Neuronal stem cell (in vitro differentiated cells): ENCODE measurements around the gene CDC42BPA.

ENCODE experiments used
- DNase-seq: peaks from one replicate; pipeline ENCODE4 v3.0.0-alpha.2; 2013; ENCODE audit warnings: low spot score
- H2AFZ ChIP-seq: one replicate; pipeline ENCODE4 v1.6.1; 2013; ENCODE audit warnings: mild to moderate bottlenecking, low read length, inconsistent platforms
- H2AK5ac ChIP-seq: 2 replicates; pipeline ENCODE4 v1.6.1; 2013; ENCODE audit warnings: low read depth, mild to moderate bottlenecking, inconsistent platforms, low read length, moderate library complexity, mixed read lengths
- H2BK120ac ChIP-seq: 2 replicates; pipeline ENCODE4 v1.6.1; 2013; ENCODE audit warnings: low read depth, mild to moderate bottlenecking, inconsistent platforms, low read length, moderate library complexity, mixed read lengths
- H2BK12ac ChIP-seq: one replicate; pipeline ENCODE4 v1.6.1; 2013; ENCODE audit warnings: low read length, inconsistent platforms
- H2BK15ac ChIP-seq: 2 replicates; pipeline ENCODE4 v1.6.1; 2013; ENCODE audit warnings: mild to moderate bottlenecking, low read length, inconsistent platforms, mixed read lengths
- H2BK5ac ChIP-seq: one replicate; pipeline ENCODE4 v1.6.1; 2013; ENCODE audit warnings: inconsistent platforms, mild to moderate bottlenecking, low read length, moderate library complexity
- H3K14ac ChIP-seq: one replicate; pipeline ENCODE4 v1.6.1; 2013; ENCODE audit warnings: low read length, inconsistent platforms
- H3K18ac ChIP-seq: 2 replicates; pipeline ENCODE4 v1.6.1; 2013; ENCODE audit warnings: low read length, inconsistent platforms
- H3K23ac ChIP-seq: 2 replicates; pipeline ENCODE4 v1.6.1; 2013; ENCODE audit warnings: low read depth, mild to moderate bottlenecking, mixed read lengths, low read length, inconsistent platforms; ENCODE audit not compliant: poor library complexity
- H3K27ac ChIP-seq: replicated peaks from 3 replicates; pipeline ENCODE4 v1.5.1; 2013; ENCODE audit warnings: low read length, inconsistent platforms
- H3K27me3 ChIP-seq, 3 experiments: 2 replicates each; pipeline ENCODE4 v1.6.1; 2013; ENCODE audit warnings: low read length in 3 of 3, mild to moderate bottlenecking in 2 of 3, inconsistent platforms in 1 of 3, low read depth in 1 of 3, mixed read lengths in 1 of 3, moderate library complexity in 1 of 3; ENCODE audit not compliant: control insufficient read depth in 3 of 3, insufficient read depth in 3 of 3
- H3K36me3 ChIP-seq, 2 donors: replicated peaks in 1 of 2; 2 replicates each; pipeline ENCODE4 v1.6.1; 2013; ENCODE audit warnings: low read length in 2 of 2; ENCODE audit not compliant: control insufficient read depth in 2 of 2, insufficient read depth in 2 of 2
- H3K4ac ChIP-seq: 2 replicates; pipeline ENCODE4 v1.6.1; 2013; ENCODE audit warnings: inconsistent platforms, mild to moderate bottlenecking, low read length, moderate library complexity
- H3K4me1 ChIP-seq, 2 donors: 1 replicate in 1 of 2; 2 replicates in 1 of 2; pipeline ENCODE4 v1.6.1; 2013; ENCODE audit warnings: low read length in 2 of 2, low read depth in 1 of 2; ENCODE audit not compliant: control insufficient read depth in 2 of 2, insufficient read depth in 1 of 2
- H3K4me2 ChIP-seq: one replicate; pipeline ENCODE4 v1.6.1; 2013; ENCODE audit warnings: mild to moderate bottlenecking, low read length, inconsistent platforms; ENCODE audit not compliant: insufficient read depth, poor library complexity, severe bottlenecking
- H3K4me3 ChIP-seq, 2 donors: 2 replicates each; pipeline ENCODE4 v1.5.1; 2013; ENCODE audit warnings: low read length in 2 of 2, mild to moderate bottlenecking in 2 of 2, inconsistent platforms in 1 of 2, moderate library complexity in 1 of 2
- H3K79me1 ChIP-seq: one replicate; pipeline ENCODE4 v1.6.1; 2013; ENCODE audit warnings: low read depth, mild to moderate bottlenecking, inconsistent platforms, low read length, moderate library complexity
- H3K9ac ChIP-seq: one replicate; pipeline ENCODE4 v1.6.1; 2013; ENCODE audit warnings: mild to moderate bottlenecking, low read depth, low read length, inconsistent platforms; ENCODE audit not compliant: poor library complexity
- H3K9me3 ChIP-seq, 2 donors: replicated peaks in 1 of 2; 2 replicates each; pipeline versions ENCODE3 to v1.6.1; 2013; ENCODE audit warnings: low read length in 2 of 2, mild to moderate bottlenecking in 2 of 2, inconsistent platforms in 1 of 2, low read depth in 1 of 2, mixed read lengths in 1 of 2, moderate library complexity in 1 of 2; ENCODE audit not compliant: control insufficient read depth in 2 of 2, insufficient read depth in 1 of 2
- H4K8ac ChIP-seq: one replicate; pipeline ENCODE4 v1.6.1; 2013; ENCODE audit warnings: low read depth, mild to moderate bottlenecking, inconsistent platforms, low read length, moderate library complexity
- H4K91ac ChIP-seq: one replicate; pipeline ENCODE4 v1.6.1; 2013; ENCODE audit warnings: low read length, low read depth, mild to moderate bottlenecking, inconsistent platforms; ENCODE audit not compliant: poor library complexity
- WGBS, 2 donors: extraction: QIAGEN DNeasy Blood & Tissue Kit; methylation state at CpG; one replicate each; pipeline ENCODE4 v1.1.7; 2013; ENCODE audit warnings: missing lambda C conversion rate in 2 of 2, mixed read lengths in 1 of 2; ENCODE audit not compliant: insufficient read length in 2 of 2, insufficient replicate concordance in 1 of 2; ENCODE audit errors: extremely low coverage in 2 of 2; 5-methylcytosine and 5-hydroxymethylcytosine counted together

The CDC42BPA gene

DNA sequence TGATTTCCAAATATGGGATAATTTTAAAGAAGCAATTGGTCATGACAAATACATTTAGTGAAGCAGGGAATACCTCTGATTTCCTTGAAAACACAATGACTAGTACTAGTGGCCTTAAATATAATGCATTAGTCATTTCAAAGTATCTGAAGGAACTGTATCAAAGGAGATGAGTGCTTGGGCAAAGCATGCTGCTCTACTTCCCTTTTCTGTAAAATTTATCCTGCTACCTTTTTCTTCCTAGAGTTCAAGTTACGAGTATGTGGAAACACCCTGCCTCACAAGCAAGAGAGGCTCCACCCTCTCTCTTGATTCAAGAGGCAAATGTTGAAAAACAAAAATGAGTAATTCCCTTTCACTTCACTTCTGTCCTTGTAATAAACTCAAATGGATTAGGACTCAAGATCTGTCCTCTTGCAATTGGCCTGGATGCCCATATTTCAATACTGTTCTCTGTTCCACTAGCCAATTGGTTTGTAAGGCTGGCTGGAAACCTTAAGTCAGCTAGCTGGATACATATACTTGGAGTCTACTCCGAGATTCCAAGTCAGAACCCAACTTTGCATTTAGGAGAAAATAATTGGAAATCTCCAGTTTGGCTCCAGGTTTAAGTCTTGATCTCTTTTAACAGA, 92.5 kb downstream of the CDC42BPA start:
- Histone ChIP-seq H3K23ac (no peak overlapping the region), H2BK12ac (no peak overlapping the region), H3K36me3 (no peaks in the 10 kb centered on the region), H3K9ac (no peak overlapping the region), H2BK5ac (no peak overlapping the region), H2AFZ (no peak overlapping the region), H2BK120ac (no peak overlapping the region), H3K14ac (no peak overlapping the region), H3K79me1 (peaks cover 2% of the 10 kb centered on the region), H3K27ac (no peak overlapping the region), H4K91ac (no peak overlapping the region), H3K4me3 (no peak overlapping the region), H3K4me1 (no peaks in the 10 kb centered on the region), H4K8ac (no peak overlapping the region), H3K27me3 (no peaks in the 10 kb centered on the region), H3K4me2 (no peak overlapping the region), H3K18ac (no peak overlapping the region), H3K4ac (no peak overlapping the region), H3K9me3 (no peaks in the 10 kb centered on the region), H2AK5ac (no peak overlapping the region), H2BK15ac (no peak overlapping the region)
- no CpG with 5 or more reads among the region's 2 CpGs for WGBS, 2 donors
- no peak for DNase-seq

DNA sequence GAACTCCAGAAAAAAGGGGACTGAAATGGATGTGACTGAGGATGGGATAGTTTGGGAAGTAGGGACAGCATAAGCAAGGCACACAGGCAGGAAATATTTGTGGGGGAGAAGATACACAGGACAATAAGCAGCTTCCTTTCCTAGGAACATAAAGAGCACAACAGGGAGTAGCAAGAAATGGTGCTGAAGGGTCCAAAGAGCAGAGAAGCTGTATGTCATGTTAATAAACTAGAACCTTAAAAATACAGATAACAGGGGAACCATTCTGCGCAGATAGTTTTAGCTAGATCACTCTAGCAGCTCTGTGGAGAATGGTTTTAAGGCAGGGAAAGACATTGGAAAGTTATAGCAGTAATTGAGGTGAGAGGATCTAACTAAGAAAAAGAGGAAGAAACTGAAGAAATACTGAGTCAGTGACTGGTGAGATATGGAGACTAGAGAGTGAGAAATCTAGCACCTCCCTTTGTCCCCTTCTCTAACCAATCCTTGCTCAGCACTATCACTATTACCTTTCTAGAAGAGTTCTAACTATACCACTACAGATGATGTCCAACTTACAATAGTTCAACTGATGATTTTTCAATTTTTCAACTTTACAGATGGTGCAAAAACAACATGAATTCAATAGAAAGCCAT, 95.0 kb downstream of the CDC42BPA start:
- Histone ChIP-seq H3K36me3 (peaks cover 0 to 2% of the 10 kb centered on the region in 2 donors), H3K27me3 (no peaks in the 10 kb centered on the region), H2BK15ac (no peak overlapping the region)

DNA sequence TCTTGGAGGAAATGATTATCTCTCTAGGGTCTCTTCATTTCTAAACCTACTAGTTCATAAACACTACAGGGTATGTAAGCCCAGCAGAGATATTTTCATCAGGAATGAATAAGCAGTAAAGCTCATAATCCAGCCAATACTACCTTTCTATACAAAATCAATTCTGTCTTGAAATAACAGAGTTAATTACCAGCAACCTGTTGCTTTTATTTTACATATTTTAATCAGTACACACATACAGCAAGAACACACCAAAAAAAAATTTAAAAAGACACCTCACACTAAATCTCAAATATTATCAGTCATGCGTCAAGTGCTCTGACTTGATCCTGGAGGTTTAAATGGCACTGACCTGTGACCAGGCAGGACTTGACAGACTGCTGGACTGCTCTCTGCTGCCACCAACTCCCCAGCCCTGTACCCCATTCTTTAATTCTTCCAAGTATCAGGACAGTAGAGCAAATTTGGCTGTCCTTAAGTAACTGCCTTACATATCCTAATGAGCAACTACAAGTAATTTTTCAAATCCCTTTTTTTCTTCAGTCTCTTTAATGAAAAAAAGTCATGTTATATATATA, 98.5 kb downstream of the CDC42BPA start:
- no peaks in the 10 kb centered on the region for H3K9me3 ChIP-seq
- no peak overlapping the region for H2BK120ac ChIP-seq
- no peak for DNase-seq
- H2BK15ac ChIP-seq, result no peak overlapping the region
- H3K14ac ChIP-seq, result no peak overlapping the region
- H3K4me3 ChIP-seq, result no peak overlapping the region
- H3K4me2 ChIP-seq, result no peak overlapping the region
- H2BK12ac ChIP-seq, result no peak overlapping the region
- no peak overlapping the region for H3K9ac ChIP-seq
- no peak overlapping the region for H4K91ac ChIP-seq
- no CpG with 5 or more reads among the region's 1 CpG for WGBS, 2 donors
- peaks cover 1 to 2% of the 10 kb centered on the region in 2 donors for H3K4me1 ChIP-seq
- peaks cover 0 to 6% of the 10 kb centered on the region in 2 donors for H3K36me3 ChIP-seq
- H3K27ac ChIP-seq, result no peak overlapping the region
- no peak overlapping the region for H2BK5ac ChIP-seq
- H3K18ac ChIP-seq, result no peak overlapping the region
- no peaks in the 10 kb centered on the region for H3K27me3 ChIP-seq
- H3K4ac ChIP-seq, result no peak overlapping the region
- peaks cover 2% of the 10 kb centered on the region for H3K79me1 ChIP-seq
- no peak overlapping the region for H2AK5ac ChIP-seq
- no peak overlapping the region for H3K23ac ChIP-seq
- H2AFZ ChIP-seq, result no peak overlapping the region
- H4K8ac ChIP-seq, result no peak overlapping the region

More for the DNA sequence above, 95.0 kb downstream of the CDC42BPA start:
- H2BK12ac ChIP-seq, result no peak overlapping the region
- no peak overlapping the region for H3K9ac ChIP-seq
- no peak overlapping the region for H4K8ac ChIP-seq
- no peak overlapping the region for H3K23ac ChIP-seq
- no peak overlapping the region for H3K4me3 ChIP-seq
- H3K4me2 ChIP-seq, result no peak overlapping the region
- H3K18ac ChIP-seq, result no peak overlapping the region
- peaks cover 2% of the 10 kb centered on the region for H3K79me1 ChIP-seq
- no peak overlapping the region for H2BK120ac ChIP-seq
- no CpG with 5 or more reads among the region's 1 CpG for WGBS, 2 donors
- no peak overlapping the region for H3K4ac ChIP-seq
- no peak for DNase-seq
- H3K27ac ChIP-seq, result no peak overlapping the region
- H3K4me1 ChIP-seq, result peaks cover 0 to 2% of the 10 kb centered on the region in 2 donors
- no peak overlapping the region for H2AK5ac ChIP-seq
- no peak overlapping the region for H2AFZ ChIP-seq
- no peak overlapping the region for H2BK5ac ChIP-seq
- H3K9me3 ChIP-seq, result no peaks in the 10 kb centered on the region
- H3K14ac ChIP-seq, result no peak overlapping the region
- no peak overlapping the region for H4K91ac ChIP-seq

DNA sequence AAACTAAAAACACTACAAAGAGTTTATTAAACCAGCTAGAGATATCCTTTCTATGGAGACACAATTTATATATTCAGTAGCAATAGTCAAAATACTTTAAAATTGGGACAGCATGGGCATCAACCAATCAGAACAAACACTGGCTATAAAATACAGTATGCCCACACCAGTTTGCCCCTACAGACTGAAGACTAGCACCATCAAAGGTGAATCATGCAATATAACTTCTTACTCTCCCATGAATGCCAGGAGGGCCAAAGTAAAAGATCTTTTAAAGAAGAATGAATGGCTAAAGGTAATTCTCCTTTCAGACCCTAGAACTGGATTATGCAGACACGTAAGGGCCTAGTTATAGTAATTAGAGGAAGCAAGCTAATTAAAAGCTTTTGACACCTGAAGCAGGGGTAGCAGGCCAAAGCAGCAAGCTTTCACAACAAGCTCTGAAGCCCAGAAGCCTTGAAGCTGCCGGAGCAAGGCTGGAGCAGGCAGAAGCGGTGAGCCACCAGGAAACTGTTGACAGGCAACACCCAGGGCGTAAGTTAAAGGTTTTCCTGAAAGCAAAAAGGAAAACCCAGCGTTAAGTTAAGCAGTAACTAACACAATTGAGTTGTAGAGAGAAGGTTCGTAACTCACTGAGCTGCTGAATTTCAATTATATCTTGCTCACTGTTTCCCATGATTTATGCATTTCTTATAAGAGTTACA, 99.3 kb downstream of the CDC42BPA start:
- peaks cover 0 to 6% of the 10 kb centered on the region in 2 donors for H3K36me3 ChIP-seq
- H2AK5ac ChIP-seq, result no peak overlapping the region
- H2BK15ac ChIP-seq, result no peak overlapping the region
- H3K4me3 ChIP-seq, result no peak overlapping the region
- no peak overlapping the region for H2AFZ ChIP-seq
- no peak overlapping the region for H4K91ac ChIP-seq
- H2BK120ac ChIP-seq, result no peak overlapping the region
- H2BK12ac ChIP-seq, result no peak overlapping the region
- H3K4me2 ChIP-seq, result no peak overlapping the region
- H3K27ac ChIP-seq, result no peak overlapping the region
- H4K8ac ChIP-seq, result no peak overlapping the region
- no peaks in the 10 kb centered on the region for H3K27me3 ChIP-seq
- no peak overlapping the region for H3K14ac ChIP-seq
- no peak overlapping the region for H2BK5ac ChIP-seq
- H3K9me3 ChIP-seq, result no peaks in the 10 kb centered on the region
- DNase-seq, result no peak
- no peak overlapping the region for H3K18ac ChIP-seq
- no peak overlapping the region for H3K9ac ChIP-seq
- peaks cover 1 to 2% of the 10 kb centered on the region in 2 donors for H3K4me1 ChIP-seq
- no peak overlapping the region for H3K4ac ChIP-seq
- peaks cover 2% of the 10 kb centered on the region for H3K79me1 ChIP-seq
- no CpG with 5 or more reads among the region's 6 CpGs for WGBS, 2 donors
- H3K23ac ChIP-seq, result no peak overlapping the region
